NCI-H2227 treated with DMSO at 0.1 percent for 48 hours (cell line): ENCODE results near the gene CXXC5.

Experiments
- DNase-seq: peaks from one replicate; lab custom pipeline; 2025; lab: John Stamatoyannopoulos, UW

The CXXC5 gene

DNA sequence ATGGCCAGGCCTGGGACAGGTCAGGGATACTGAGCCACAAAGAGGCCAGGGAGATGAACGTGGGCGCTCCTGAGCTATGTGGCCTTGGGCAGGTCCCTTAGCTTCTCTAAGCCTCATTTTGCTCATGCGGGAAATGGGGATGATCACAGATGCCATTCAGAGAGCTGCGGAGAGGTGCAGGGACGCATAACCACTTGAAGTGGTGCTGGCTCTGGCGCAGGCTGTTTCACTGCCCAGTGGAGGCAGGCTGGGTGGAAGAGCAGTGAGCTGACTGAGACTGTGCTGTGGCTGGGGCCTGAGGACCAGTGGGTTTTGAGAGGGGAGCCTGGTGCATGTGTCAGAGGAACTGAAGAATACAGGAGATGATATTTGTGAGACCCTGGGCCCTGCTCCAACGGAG is 18.4 kb downstream of the CXXC5 start:
- no peak for DNase-seq

DNA sequence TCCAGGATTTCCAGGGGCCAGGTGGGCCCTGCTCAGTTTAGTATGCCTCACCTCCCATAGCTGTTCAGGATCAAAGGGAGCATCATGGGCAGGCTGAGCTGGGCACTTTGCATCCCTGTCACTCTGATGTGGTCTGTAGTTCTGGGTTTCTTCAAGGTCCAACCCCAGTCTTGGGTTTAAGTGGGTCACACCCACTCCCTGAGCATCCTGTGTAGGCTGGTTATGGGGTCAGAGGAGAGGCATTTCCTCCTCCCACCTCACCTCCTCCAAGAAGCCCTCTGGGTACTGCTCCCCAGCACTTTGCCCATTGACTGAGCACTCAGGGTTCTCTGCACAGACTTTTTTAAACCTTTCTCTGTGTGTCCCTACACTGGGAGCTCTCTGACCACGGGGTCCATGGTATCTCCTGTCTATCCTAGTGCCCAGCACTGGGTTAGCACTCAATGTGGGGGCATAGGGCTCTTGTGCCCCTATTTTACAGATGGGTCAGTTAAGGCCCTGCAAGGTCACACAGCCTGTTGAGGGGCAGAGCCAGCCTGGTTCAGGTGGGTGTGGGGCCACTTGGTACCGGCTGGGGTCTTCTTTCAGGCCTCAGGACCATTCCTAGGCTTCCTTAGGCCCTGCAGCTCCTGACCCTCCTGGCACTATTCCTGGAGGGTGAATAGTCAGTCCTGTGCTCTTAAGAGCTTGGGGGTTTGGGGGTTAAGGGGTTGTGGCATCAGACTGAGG is 19.0 kb downstream of the CXXC5 start:
- no peak for DNase-seq

DNA sequence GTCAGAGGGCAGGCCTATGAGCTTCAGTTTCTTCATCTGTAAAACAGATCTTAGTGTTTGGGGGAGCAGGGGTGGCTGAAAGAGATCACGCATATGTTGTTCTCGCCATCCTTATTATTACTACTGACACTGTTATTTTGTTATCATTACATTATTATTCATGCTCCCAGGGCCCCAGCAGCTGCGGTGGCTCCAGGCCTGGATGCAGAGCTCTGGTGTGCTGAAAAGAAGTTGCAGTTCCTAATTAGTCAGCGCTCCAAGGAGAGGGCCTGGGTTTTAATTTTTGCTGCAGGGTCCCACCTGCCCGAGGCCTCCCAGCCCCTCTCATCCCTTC is 19.5 kb downstream of the CXXC5 start:
- DNase-seq: no peak

DNA sequence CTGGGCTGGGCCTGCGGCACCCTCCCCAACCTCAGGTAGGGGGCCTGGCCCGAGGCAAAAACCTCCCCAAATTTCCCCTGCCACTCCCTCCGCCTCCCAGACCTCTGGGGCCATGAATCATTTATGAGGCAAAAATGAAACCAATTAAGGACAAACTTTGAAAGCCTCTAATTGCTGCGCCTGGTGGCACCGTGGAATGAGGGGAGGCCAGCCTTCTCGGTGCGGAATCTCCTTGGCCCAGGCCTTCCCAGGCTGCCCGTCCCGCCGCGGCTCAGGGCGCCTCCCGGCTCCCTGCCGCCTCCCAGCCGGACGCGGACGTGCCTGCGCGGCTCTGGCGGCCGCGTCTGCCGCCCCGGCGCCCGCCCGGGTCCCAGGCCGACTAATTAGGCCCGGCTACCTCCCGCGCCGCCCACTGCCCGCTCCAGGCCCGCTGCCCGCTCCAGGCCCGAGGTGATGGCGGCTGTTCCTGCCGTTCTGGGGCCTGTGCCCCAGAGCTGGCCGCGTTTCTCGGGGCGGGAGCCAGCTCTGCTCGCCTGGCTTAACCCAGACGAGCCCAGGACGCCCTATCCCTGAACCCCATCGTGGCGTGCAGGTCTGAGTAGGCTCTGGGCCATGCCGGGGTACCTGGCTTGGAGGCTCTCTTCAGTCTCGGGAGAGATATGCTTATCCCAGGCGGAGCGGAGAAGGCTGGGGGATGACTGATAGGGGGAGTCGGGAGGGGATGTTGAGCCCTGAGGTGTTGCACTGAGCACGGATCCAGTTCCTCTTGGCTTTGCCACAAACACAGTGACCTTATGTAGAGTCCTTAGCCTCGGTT is 20.1 kb downstream of the CXXC5 start:
- DNase-seq: no peak

DNA sequence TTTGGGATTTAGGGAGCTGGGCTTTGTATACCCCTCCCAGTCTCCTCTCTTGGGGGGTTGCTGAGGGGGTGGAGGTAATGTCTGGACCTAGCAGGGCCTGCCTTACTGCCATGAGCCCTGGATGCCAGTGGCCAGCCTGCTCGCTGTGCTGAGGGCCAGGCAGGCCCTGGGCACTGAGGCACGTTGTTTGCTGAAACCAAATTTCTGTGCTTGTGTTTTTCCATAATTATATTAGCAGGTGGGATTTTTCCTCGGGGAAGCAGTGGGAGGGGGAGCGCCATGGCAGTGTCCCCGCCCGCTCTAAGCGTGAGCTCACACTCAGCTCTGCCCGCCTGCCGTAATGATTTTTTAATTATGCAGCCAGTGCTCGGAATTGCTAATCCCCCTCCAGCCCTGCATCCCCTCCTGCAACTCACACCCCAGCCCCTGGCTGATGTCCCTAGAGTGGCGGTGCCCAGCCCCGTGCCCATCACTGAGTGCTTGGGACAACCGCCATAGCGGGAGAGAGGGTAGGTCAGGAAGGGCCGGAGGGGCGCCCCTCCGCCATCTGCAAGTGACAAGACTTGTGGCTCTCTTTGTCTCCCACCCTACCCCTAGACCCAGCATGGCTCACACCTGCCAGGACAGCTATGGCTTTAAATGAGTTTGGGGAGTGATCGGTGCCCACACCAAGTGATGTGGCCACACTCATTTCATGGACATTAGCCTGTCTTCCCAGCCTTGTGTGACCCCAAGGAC is 20.9 kb downstream of the CXXC5 start:
- no peak for DNase-seq

DNA sequence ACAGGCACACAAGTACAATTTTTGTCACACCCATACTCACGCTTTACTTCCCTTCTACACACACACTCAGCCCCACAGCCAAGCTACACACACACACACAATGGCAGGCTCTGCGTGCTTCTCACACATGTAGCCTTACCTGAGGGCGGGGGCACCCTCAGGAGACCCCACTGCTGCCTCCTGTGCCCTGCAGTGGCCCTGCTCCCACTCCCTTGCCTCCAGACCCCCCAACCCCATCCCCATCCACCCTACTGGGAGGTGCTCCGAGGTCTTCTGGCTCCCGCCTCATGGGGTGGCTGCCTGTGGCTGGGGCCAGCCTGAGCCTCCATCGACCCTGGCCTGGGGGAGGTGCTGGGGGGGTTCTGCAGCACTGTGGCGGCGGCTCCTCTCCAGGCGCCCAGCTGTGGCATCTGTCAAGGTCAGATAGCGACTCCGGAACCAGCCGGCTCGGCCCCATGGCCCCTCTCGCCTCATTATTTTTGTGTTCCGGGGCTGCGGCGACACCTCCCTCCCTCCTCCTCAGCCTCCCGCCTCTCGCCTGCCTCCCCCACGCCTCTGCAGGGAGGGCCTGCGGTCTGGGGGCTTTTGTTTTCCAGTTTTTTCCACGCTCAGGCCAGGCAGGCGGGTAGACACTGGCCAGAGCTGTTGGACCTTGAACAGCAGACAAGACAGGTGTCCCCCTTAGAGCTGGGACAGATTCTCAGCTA is 21.7 kb downstream of the CXXC5 start:
- DNase-seq: no peak

DNA sequence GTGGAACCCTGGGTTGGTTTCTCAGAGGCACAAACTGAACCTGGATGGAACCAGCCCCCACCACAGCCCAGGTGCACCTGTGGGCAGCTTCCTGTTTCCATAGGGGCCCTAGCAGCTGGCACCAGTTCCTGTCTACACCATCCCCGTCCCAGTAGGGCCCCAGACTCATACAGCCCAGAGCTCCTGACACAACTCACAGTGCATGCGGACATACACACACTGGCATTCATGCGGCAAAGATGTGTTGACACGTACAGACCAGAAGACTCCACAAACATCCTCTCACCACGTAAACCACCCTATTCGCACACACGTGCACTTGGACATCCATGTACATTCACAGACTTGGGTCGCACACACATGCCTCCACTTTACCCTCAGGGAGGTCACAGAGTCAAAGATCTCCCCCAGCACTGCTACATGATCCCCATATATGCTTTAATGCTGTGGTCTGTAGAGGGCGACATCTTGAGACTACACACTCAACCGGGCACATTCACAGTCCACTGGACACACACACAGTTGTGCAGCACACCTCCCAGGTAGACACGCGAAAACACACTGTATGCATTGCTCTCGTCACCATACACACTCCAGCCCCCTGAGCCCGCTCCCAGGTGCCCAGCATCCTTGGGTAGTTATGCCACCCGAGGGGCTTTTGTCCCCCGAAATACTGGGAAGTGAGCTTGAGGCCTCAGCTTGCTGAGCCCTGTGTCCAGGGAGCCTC is 22.4 kb downstream of the CXXC5 start:
- no peak for DNase-seq

DNA sequence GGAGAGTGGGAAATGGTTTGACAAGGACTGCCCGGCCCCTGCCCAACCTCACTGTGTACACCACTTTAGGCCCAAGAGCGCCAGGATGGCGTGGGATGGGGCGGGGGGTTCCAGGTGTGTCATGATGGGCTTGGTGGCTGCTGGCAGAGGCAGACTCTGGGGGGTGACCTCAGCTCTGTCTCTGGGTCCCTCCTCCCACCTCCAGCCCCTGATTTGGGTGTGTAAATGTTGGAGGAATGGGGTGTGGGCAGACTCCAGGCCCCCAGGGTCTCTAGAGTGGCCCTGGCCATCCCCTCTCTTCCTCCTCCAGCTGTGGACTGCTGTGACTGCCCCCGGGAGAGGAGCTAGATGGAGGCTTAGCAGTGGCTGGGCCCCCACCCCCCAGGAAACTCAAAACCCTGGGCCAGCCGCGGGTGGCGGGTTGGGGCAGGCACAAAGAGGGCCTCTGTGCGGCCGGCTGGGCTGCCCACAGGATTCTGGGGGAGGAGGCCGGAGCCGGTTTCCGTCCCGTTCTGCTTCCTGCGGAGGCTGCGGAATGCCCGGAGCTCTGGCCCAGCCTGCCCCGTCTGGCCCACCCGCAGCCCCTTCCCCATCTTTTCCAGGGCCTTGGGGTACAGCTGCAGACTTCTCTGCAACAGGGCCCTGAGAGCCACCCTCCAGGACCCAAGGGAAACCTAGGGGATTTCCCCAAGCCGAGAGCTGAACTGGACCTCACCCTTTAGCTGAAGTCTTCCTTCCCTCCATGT is 23.1 kb downstream of the CXXC5 start:
- no peak for DNase-seq

DNA sequence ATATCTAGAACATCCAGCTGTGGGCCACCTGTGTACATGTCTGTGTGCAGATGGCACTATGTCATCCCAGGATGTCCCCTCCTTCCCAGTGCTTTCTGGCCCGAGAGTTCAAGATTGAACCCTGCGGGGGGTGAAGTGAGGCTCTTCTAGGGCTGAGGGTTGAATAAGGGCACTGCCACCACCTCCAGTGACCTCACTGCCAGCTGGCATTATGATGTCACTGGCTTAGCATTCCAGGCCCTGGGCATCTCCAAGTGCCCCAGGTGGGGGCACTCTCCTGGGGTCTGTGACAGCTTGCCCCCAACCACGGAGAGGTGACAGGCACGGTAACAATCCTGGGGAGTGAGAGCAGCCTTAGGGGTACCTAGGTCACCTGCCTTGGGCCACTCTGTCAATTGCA is 27.1 kb downstream of the CXXC5 start:
- DNase-seq: no peak

DNA sequence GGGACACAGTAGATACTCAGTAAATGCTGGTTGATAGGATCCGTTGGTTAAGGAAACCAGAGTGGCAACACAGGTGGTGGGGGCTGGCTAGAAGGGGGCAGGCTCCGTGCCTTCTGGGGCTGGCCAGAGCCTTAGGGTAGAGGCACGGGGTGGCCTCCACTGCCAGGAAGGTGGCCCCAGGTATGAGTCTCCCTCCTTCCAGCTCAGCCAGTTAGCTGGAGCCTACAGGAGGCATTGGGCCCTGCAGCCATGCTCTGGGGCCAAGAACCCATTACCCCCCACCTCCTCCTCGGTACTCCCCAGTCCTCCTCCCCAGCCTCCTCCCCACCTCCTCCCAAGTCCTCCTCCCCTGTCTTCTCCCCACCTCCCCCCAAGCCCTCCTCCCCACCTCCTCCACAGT is 27.7 kb downstream of the CXXC5 start:
- DNase-seq: no peak

DNA sequence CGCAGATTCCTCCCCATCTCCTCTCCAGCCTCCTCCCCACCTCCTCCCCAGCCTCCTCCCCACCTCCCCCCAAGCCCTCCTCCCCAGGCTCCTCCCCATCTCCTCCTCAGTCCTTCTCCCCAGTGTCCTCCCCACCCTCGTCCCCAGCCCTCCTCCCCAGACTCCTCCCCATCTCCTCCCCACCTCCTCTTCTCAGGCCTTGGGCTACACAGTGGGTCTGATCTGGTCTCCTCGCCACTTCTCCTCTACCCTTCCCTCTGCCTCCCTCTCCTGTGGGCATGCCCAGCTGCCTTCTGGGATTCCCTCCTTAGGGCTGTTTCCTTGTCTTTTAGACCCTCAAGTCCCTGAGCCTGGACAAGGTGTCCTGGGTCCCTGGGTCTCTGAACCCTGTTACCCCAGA is 28.3 kb downstream of the CXXC5 start:
- DNase-seq: no peak

DNA sequence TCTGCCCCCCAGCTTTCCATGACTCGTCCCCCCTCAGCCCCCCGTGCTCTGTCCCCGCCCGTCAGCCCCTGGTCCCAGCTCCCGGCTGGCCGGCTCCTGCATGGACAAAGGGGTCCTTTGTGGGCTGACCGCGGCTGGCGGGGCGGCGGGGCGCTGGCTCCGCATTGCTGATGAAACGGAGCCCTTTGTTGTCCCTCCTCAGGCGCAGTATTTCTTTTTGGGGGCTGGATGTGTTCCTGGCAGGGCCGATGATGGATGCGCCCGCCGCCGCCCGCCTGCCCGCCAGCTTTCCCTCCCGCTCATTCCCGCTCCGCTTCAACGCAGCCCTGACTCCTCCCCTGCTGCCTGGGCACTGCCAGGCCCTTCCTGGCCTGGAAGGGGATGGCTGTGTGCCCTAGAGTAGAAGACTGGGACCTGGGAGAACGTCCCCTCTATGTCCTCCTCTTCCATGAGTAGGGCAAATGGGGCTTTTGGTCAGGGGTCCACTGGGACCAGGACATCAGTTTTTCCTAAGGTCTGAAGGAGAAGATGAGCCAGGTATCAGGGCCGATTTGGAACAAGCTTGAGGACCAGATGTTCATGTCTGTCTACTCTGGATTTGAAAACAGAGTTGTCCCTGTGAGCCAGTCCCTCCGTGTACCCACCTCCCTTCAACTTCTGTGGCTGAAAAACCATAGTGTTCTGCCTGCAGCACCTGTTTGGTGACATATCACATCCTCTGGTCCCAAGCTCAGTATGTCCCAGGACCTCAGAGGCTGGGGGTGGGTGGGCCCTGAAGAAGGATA is 29.0 kb downstream of the CXXC5 start:
- no peak for DNase-seq

DNA sequence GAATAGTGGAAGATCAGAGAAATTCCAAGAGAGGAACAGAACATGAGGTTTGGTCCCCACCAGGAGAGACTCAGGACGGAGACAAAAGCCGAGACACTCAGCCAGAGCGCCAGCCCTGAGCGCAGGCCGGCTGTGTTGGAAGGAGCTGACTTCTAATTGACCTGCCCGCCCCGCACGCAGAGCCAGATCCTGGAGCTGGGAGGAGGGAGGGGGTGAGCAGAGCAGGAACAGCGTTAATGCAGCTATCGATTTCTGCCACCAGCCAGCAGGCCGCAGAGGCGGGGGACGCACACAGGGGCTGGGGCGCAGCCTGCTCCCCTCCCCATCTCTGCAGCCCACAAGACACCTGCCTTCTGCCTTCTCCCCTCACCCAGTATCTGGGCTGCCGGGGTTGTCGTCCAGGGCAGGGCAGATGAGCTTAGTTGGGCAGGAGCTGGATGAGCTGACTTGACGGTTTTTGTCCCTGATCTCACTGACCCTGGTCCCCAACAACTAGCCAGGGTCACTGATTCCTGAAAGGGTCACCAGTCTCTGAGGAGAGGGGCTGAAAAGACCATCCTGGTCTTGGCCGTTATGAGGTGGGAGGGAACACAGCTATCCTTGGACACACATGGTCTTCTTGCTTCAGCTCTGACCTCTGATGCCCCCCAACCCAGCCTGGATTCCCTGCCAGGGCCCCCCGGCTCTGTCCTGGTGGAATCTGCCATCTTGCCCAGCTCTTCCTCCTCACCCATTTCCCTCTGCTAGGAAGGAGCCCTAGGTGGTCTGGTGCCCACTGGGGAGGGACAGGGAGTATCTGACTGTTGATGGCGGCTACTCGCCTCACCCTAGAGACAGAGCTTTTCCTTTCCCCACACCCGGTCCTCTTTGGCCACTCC is 29.8 kb downstream of the CXXC5 start:
- peak; percentile 48 for DNase-seq

DNA sequence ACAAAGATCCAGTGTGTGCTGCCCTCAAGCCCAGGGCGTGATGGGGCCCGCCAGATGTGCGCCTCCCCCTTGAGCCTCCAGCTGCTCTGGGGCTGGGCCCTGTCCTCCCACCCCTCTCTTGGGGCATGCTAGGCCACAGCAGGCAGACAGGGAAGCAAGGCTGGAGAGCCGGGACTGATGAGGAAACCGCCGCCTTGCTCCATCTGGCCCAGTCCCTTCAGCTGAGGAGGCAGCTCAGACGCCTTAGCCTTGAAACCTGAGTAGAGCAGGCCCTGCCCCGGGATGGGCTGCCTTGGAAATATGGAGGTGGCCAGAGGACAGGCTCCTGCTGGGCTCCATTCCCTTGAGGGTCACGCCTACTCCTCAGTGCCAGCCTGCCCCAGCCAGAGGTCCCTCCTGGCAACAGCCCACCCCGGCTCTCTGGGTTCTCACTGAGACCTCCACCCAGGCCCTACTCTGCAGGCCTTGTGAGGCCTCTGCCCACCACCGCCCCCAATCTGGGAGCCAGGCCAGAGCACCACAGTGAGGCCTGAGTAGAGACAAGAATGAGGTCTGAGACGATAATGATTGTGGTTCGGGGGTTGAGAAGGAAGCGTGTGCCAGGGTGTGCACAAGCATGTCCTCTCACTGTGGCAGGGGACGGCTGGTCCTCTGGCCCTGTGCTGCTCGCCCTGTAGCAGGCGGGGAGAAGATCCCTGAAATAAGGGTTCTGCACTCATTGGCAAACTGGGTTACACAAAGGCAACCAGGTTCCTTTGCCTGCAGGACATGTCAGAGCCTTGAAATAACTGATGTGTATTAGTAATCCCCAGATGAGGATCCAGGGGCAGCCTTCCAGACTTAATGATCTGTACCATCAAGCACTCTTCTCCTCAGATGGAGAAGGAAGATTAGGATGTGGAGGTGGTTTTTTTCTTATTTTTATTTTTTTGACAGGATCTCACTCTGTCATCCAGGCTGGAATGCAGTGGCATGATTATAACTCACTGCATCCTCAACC is 30.9 kb downstream of the CXXC5 start:
- DNase-seq: no peak

DNA sequence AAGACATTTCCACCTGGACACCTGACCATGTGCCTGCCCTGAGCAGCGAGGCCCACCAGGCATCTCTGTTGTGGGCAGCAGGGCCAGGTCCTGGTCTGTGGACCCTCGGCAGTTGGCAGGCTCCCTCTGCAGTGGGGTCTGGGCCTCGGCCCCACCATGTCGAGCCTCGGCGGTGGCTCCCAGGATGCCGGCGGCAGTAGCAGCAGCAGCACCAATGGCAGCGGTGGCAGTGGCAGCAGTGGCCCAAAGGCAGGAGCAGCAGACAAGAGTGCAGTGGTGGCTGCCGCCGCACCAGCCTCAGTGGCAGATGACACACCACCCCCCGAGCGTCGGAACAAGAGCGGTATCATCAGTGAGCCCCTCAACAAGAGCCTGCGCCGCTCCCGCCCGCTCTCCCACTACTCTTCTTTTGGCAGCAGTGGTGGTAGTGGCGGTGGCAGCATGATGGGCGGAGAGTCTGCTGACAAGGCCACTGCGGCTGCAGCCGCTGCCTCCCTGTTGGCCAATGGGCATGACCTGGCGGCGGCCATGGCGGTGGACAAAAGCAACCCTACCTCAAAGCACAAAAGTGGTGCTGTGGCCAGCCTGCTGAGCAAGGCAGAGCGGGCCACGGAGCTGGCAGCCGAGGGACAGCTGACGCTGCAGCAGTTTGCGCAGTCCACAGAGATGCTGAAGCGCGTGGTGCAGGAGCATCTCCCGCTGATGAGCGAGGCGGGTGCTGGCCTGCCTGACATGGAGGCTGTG is 32.4 kb downstream of the CXXC5 start:
- no peak for DNase-seq

DNA sequence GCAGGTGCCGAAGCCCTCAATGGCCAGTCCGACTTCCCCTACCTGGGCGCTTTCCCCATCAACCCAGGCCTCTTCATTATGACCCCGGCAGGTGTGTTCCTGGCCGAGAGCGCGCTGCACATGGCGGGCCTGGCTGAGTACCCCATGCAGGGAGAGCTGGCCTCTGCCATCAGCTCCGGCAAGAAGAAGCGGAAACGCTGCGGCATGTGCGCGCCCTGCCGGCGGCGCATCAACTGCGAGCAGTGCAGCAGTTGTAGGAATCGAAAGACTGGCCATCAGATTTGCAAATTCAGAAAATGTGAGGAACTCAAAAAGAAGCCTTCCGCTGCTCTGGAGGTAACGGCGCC is 32.9 kb downstream of the CXXC5 start:
- no peak for DNase-seq

DNA sequence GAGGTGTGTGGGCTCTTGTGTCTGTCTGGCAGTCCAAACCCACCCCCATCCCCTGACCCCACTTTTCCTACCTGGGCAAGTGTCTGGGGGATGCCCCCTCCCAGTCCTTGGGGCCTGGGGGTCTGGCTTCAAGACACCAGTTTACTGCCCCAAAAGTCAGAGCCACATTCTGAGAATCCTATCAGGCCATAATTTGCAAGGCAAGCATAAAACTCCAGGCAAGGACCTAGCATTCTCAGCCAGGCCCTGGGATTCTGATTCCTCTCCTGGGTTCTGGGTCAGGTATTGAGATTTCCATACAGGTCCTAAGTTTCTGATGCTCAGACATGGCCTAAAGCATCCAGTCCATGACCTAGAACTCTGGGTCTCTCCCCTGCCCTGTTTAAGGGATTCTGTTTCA is 33.3 kb downstream of the CXXC5 start:
- no peak for DNase-seq
